ENCODE results near the gene ALPK1. TPM values are rescaled to one million over a fixed set of nuclear protein-coding genes. Genes with fewer than 3 reads are reported as not detected.

The ALPK1 gene
- total and polyA plus RNA-seq, 8 donors, result 4.8 to 18.1 (median 6.5) TPM

GRCh38 chr4:112411781-112412550 lies 114.8 kb downstream of the ALPK1 start:
- no peaks in the 10 kb centered on the region for H3K36me3 ChIP-seq
- H3K4me1 ChIP-seq, result no peaks in the 10 kb centered on the region
- H3K9me3 ChIP-seq, result no peaks in the 10 kb centered on the region
- no peak overlapping the region for H3K27ac ChIP-seq
- TF ChIP-seq, protein P1, sequence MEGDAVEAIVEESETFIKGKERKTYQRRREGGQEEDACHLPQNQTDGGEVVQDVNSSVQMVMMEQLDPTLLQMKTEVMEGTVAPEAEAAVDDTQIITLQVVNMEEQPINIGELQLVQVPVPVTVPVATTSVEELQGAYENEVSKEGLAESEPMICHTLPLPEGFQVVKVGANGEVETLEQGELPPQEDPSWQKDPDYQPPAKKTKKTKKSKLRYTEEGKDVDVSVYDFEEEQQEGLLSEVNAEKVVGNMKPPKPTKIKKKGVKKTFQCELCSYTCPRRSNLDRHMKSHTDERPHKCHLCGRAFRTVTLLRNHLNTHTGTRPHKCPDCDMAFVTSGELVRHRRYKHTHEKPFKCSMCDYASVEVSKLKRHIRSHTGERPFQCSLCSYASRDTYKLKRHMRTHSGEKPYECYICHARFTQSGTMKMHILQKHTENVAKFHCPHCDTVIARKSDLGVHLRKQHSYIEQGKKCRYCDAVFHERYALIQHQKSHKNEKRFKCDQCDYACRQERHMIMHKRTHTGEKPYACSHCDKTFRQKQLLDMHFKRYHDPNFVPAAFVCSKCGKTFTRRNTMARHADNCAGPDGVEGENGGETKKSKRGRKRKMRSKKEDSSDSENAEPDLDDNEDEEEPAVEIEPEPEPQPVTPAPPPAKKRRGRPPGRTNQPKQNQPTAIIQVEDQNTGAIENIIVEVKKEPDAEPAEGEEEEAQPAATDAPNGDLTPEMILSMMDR (IDR thresholded peaks at IDR 0.05), result no peak
- FAIRE-seq (no peak), DNase-seq (peak in 1 of 6 donors; percentile 37), ATAC-seq (no peak)
- WGBS, 2 donors, result 84 to 85% methylated on average over 32 of the region's 32 CpGs
- H3K27me3 ChIP-seq, result no peaks in the 10 kb centered on the region
- intact Hi-C loops (cut with DNase I), result no loop called here
- no peak overlapping the region for H3K4me3 ChIP-seq

GRCh38 chr4:112416464-112416863 lies 119.3 kb downstream of the ALPK1 start:
- Histone ChIP-seq H3K36me3 (no peaks in the 10 kb centered on the region), H3K27me3 (no peaks in the 10 kb centered on the region), H3K27ac (no peak overlapping the region), H3K4me1 (no peaks in the 10 kb centered on the region), H3K9me3 (no peaks in the 10 kb centered on the region), H3K4me3 (no peak overlapping the region)
- 93 to 96% methylated on average over 3 of the region's 3 CpGs for WGBS, 2 donors
- DNase-seq (no peak), FAIRE-seq (no peak), ATAC-seq (no peak)
- intact Hi-C loops (cut with DNase I), result no loop called here
- TF ChIP-seq, protein P1 (IDR thresholded peaks at IDR 0.05), result no peak

- Histone ChIP-seq H3K4me3 (no peak overlapping the region), H3K36me3 (no peaks in the 10 kb centered on the region), H3K27ac (no peak overlapping the region), H3K4me1 (no peaks in the 10 kb centered on the region), H3K9me3 (no peaks in the 10 kb centered on the region), H3K27me3 (no peaks in the 10 kb centered on the region)
- intact Hi-C loops (cut with DNase I), result no loop called here
- DNase-seq (no peak), FAIRE-seq (no peak), ATAC-seq (no peak)
- 76 to 78% methylated on average over 10 of the region's 10 CpGs for WGBS, 2 donors
- TF ChIP-seq, protein P1 (IDR thresholded peaks at IDR 0.05), result no peak
Measured at GRCh38 chr4:112418092-112418491, 120.9 kb downstream of the ALPK1 start.

GRCh38 chr4:112421911-112422310 lies 124.7 kb downstream of the ALPK1 start:
- TF ChIP-seq, protein P1 (IDR thresholded peaks at IDR 0.05), result no peak
- ATAC-seq (no peak), FAIRE-seq (no peak)

GRCh38 chr4:112422644-112423043 lies 125.5 kb downstream of the ALPK1 start:
- intact Hi-C loops (cut with DNase I), result no loop called here
- H3K4me1 ChIP-seq, result no peaks in the 10 kb centered on the region
- ATAC-seq, result no peak
- FAIRE-seq, result no peak
- no peaks in the 10 kb centered on the region for H3K36me3 ChIP-seq
- no peak overlapping the region for H3K27ac ChIP-seq
- TF ChIP-seq, protein P1 (IDR thresholded peaks at IDR 0.05), result no peak
- H3K9me3 ChIP-seq, result no peaks in the 10 kb centered on the region
- H3K4me3 ChIP-seq, result no peak overlapping the region
- DNase-seq, result no peak
- WGBS, 2 donors, result 83 to 86% methylated on average over 2 of the region's 2 CpGs
- no peaks in the 10 kb centered on the region for H3K27me3 ChIP-seq

More at GRCh38 chr4:112421911-112422310, 124.7 kb downstream of the ALPK1 start:
- Histone ChIP-seq H3K27me3 (no peaks in the 10 kb centered on the region), H3K4me3 (no peak overlapping the region), H3K27ac (no peak overlapping the region), H3K36me3 (no peaks in the 10 kb centered on the region), H3K9me3 (no peaks in the 10 kb centered on the region), H3K4me1 (no peaks in the 10 kb centered on the region)
- 93 to 95% methylated on average over 7 of the region's 7 CpGs for WGBS, 2 donors
- intact Hi-C loops (cut with DNase I), result no loop called here
- no peak for DNase-seq
